ENCODE data around the gene GABRB1. TPM values are rescaled to one million over a fixed set of nuclear protein-coding genes. Genes with fewer than 3 reads are reported as not detected.
A peak's percentile ranks its signal among the peaks of the same experiment; 100 is the strongest.

GABRB1 gene
- total and polyA plus RNA-seq, 8 donors = 0.16 TPM; not detected in 7

DNA sequence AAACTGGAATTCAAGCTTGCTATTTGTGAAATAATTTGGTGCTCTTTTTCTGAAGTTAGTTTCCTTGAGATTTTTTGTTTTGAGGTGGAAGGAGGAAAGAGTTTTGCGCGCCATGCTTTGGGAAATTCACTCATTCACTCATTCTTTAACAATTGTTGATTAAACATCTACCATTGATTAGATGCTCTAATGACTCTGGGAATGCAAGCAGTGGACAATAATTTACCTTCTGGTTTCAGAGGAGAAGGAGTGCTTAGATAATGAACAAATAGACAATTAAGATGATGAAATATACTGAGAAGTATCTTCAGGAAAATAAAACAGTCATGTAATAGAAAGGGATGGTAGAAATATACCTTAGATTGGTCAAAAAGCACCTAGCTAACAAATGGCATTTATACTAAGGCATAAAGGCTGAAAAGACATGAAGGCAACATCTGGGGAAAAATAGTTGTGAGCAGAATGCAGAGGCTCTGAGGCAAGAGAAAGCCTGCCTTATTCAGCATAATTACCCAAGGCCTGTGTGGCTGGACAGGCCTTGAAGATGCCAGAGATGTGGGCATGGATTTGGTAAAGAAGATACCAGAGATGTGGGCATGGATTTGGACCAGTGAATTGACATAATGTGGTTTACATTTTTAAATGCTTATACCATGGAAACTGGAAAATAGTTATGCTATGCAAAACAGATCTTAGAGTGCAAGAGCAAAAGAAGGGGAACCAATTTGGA is 434.9 kb downstream of the GABRB1 start:
- no peak for FAIRE-seq

GRCh38 chr4:47468706-47469365 is 437.5 kb downstream of the GABRB1 start:
- DNase-seq (no peak), ATAC-seq (peak in 1 of 4 donors; percentile 21), FAIRE-seq (no peak)
- H3K36me3 ChIP-seq = no peaks in the 10 kb centered on the region
- H3K27me3 ChIP-seq = no peaks in the 10 kb centered on the region
- TF ChIP-seq CTCF (IDR thresholded peaks at IDR 0.05) = no peak
- intact Hi-C loops (cut with DNase I) = no loop called here
- H3K4me1 ChIP-seq = no peaks in the 10 kb centered on the region
- no peak overlapping the region for H3K4me3 ChIP-seq
- 57 to 68% methylated on average over 6 of the region's 6 CpGs for WGBS, 2 donors
- H3K27ac ChIP-seq = no peak overlapping the region
- H3K9me3 ChIP-seq = no peaks in the 10 kb centered on the region

More for the DNA sequence above, 434.9 kb downstream of the GABRB1 start:
- no peaks in the 10 kb centered on the region for H3K36me3 ChIP-seq
- H3K27me3 ChIP-seq = no peaks in the 10 kb centered on the region
- no peak for DNase-seq
- no peaks in the 10 kb centered on the region for H3K9me3 ChIP-seq
- intact Hi-C loops (cut with DNase I) = no loop called here
- no peak overlapping the region for H3K27ac ChIP-seq
- H3K4me3 ChIP-seq = no peak overlapping the region
- H3K4me1 ChIP-seq = peaks cover 0 to 6% (median 2%) of the 10 kb centered on the region in 3 donors
- 19 to 27% methylated on average over 2 of the region's 2 CpGs for WGBS, 2 donors
- no peak for TF ChIP-seq CTCF (IDR thresholded peaks at IDR 0.05)
- no peak for ATAC-seq

GRCh38 chr4:47469951-47470350 is 438.6 kb downstream of the GABRB1 start:
- H3K4me3 ChIP-seq = no peak overlapping the region
- H3K27me3 ChIP-seq = no peaks in the 10 kb centered on the region
- TF ChIP-seq CTCF (IDR thresholded peaks at IDR 0.05) = no peak
- H3K4me1 ChIP-seq = no peaks in the 10 kb centered on the region
- no peak for FAIRE-seq
- DNase-seq = no peak
- no peak overlapping the region for H3K27ac ChIP-seq
- intact Hi-C loops (cut with DNase I) = no loop called here
- H3K9me3 ChIP-seq = no peaks in the 10 kb centered on the region
- no peak for ATAC-seq
- 66 to 70% methylated on average over 3 of the region's 3 CpGs for WGBS, 2 donors
- H3K36me3 ChIP-seq = no peaks in the 10 kb centered on the region

GRCh38 chr4:47471064-47471463 is 439.7 kb downstream of the GABRB1 start:
- WGBS, 2 donors = 34 to 36% methylated on average over 4 of the region's 4 CpGs
- H3K27me3 ChIP-seq = no peaks in the 10 kb centered on the region
- no peak for TF ChIP-seq CTCF (IDR thresholded peaks at IDR 0.05)
- DNase-seq = no peak
- H3K9me3 ChIP-seq = no peaks in the 10 kb centered on the region
- no peaks in the 10 kb centered on the region for H3K4me1 ChIP-seq
- no peak overlapping the region for H3K4me3 ChIP-seq
- no peaks in the 10 kb centered on the region for H3K36me3 ChIP-seq
- no peak for FAIRE-seq
- peak in 3 of 4 donors; percentile 56 to 86 (median 73) for ATAC-seq
- intact Hi-C loops (cut with DNase I) = no loop called here
- peak overlapping the region in 2 of 4 donors; percentile 3 to 38 for H3K27ac ChIP-seq

- TF ChIP-seq CTCF (IDR thresholded peaks at IDR 0.05) = no peak
- Histone ChIP-seq H3K4me1 (no peaks in the 10 kb centered on the region), H3K4me3 (no peak overlapping the region), H3K36me3 (no peaks in the 10 kb centered on the region), H3K27me3 (no peaks in the 10 kb centered on the region), H3K9me3 (no peaks in the 10 kb centered on the region), H3K27ac (peak overlapping the region in 3 of 4 donors; percentile 3 to 44 (median 38))
- ATAC-seq (peak in 3 of 4 donors; percentile 24 to 62 (median 37)), DNase-seq (no peak), FAIRE-seq (no peak)
- intact Hi-C loops (cut with DNase I) = no loop called here
- WGBS, 2 donors = 57 to 63% methylated on average over 2 of the region's 2 CpGs
Observed at GRCh38 chr4:47471591-47471990, 440.2 kb downstream of the GABRB1 start.
